A549 treated with dexamethasone at 1 μM for 4 hours (cell line): ENCODE measurements around the gene LYRM7. TPM values are rescaled to one million over a fixed set of nuclear protein-coding genes. Genes with fewer than 3 reads are reported as not detected.

Experiments used
- total RNA-seq: library from RNA; stranded (reverse); fragments of 200-300 nt; extraction: Qiagen RNA extraction; gene quantifications from 5 replicates; pipeline ENCODE4 v1.2.3, GENCODE V29; 2022

Gene LYRM7
- total RNA-seq: 3.0 to 4.2 TPM (median 3.9 TPM) in 5 replicates

GRCh38 chr5:131170540-131171275, at the start of gene LYRM7:
TSS of gene LYRM7 (plus strand) at chr5:131170944. CDS start at chr5:131171021, 77 bp downstream.

GRCh38 chr5:131165119-131165727, 5.5 kb upstream of the LYRM7 start, which contains the start of gene HINT1:
TSS of gene HINT1 (minus strand) at chr5:131165256. CDS start at chr5:131165205, 51 bp downstream.

Other genes starting within 250 kb of the LYRM7 start
- gene HINT1, start 5.7 kb upstream of the LYRM7 start, total RNA-seq: 398 to 558 TPM (median 413 TPM) in 5 replicates
- gene CDC42SE2, start 93.1 kb downstream of the LYRM7 start, total RNA-seq: 34.7 to 44.8 TPM (median 38.6 TPM) in 5 replicates